ENCODE data around the gene FGF13.

FGF13 gene

GRCh38 chrX:138711399-138712347 lies at the start of gene FGF13:
Gene FGF13 (minus strand): TSS chrX:138711717. CDS start chrX:138711003, 714 bp downstream.
- DNase-seq (ENCODE audit: low spot score) = no peak

- DNase-seq (ENCODE audit: low spot score) = no peak
Observed at GRCh38 chrX:138759217-138759943, 47.9 kb upstream of the FGF13 start.

- DNase-seq (ENCODE audit: low spot score) = no peak
Observed at GRCh38 chrX:138756234-138756633, 44.7 kb upstream of the FGF13 start.

- no peak for DNase-seq (ENCODE audit: low spot score)
Observed at GRCh38 chrX:138754861-138755260, 43.3 kb upstream of the FGF13 start.

GRCh38 chrX:138748480-138748879 lies 37.0 kb upstream of the FGF13 start:
- no peak for DNase-seq (ENCODE audit: low spot score)

- DNase-seq (ENCODE audit: low spot score) = peak; percentile 4
Observed at GRCh38 chrX:138745196-138745595, 33.7 kb upstream of the FGF13 start.

- no peak for DNase-seq (ENCODE audit: low spot score)
Observed at GRCh38 chrX:138742217-138742616, 30.7 kb upstream of the FGF13 start.

GRCh38 chrX:138740341-138740740 lies 28.8 kb upstream of the FGF13 start:
- DNase-seq (ENCODE audit: low spot score) = no peak

- DNase-seq (ENCODE audit: low spot score) = no peak
Observed at GRCh38 chrX:138723301-138723700, 11.8 kb upstream of the FGF13 start.

- DNase-seq (ENCODE audit: low spot score) = no peak
Observed at GRCh38 chrX:138719396-138719795, 7.9 kb upstream of the FGF13 start.

GRCh38 chrX:138718941-138719340 lies 7.4 kb upstream of the FGF13 start:
- DNase-seq (ENCODE audit: low spot score) = no peak

- no peak for DNase-seq (ENCODE audit: low spot score)
Observed at GRCh38 chrX:138710866-138711341, 613 bp downstream of the FGF13 start.

GRCh38 chrX:138709886-138710791 lies 1.4 kb downstream of the FGF13 start:
- DNase-seq (ENCODE audit: low spot score) = no peak

GRCh38 chrX:138708268-138708667 lies 3.2 kb downstream of the FGF13 start:
- no peak for DNase-seq (ENCODE audit: low spot score)

- DNase-seq (ENCODE audit: low spot score) = no peak
Observed at GRCh38 chrX:138704596-138704995, 6.9 kb downstream of the FGF13 start.

- DNase-seq (ENCODE audit: low spot score) = no peak
Observed at GRCh38 chrX:138704101-138704500, 7.4 kb downstream of the FGF13 start.

GRCh38 chrX:138692591-138692990 lies 18.9 kb downstream of the FGF13 start:
- no peak for DNase-seq (ENCODE audit: low spot score)

GRCh38 chrX:138691186-138691585 lies 20.3 kb downstream of the FGF13 start:
- DNase-seq (ENCODE audit: low spot score) = no peak

- no peak for DNase-seq (ENCODE audit: low spot score)
Observed at GRCh38 chrX:138690591-138690990, 20.9 kb downstream of the FGF13 start.

- DNase-seq (ENCODE audit: low spot score) = no peak
Observed at GRCh38 chrX:138683600-138683999, 27.9 kb downstream of the FGF13 start.

GRCh38 chrX:138669693-138670092 lies 41.8 kb downstream of the FGF13 start:
- DNase-seq (ENCODE audit: low spot score) = no peak

GRCh38 chrX:138664466-138664865 lies 47.1 kb downstream of the FGF13 start:
- no peak for DNase-seq (ENCODE audit: low spot score)
